HepG2 (cell line): Measurements from ENCODE around the gene EFCAB13. TPM values are rescaled to one million over a fixed set of nuclear protein-coding genes. Genes with fewer than 3 reads are reported as not detected.

ENCODE experiments used
- ATAC-seq: fragments of 200-7000 bp; cut with Tn5 transposase; 3 replicates; pipeline ENCODE4 v1.9.1; 2020; ENCODE audit warnings: mild to moderate bottlenecking, moderate library complexity
- BruUV-seq: library from RNA; stranded (reverse); fragments of 400-500 nt; replicated peaks from 2 replicates; lab custom pipeline; 2021; lab: Mats Ljungman, UMichigan
- CTCF ChIA-PET: fragments of 300-600 bp; formaldehyde crosslinking; extraction: SDS; loops from one replicate; lab custom pipeline; 2021; ENCODE audit warnings: low total read pairs, inconsistent platforms, low intra/inter-chr PET ratio; lab: Yijun Ruan, JAX
- POLR2A ChIA-PET: fragments of 350-600 bp; sonication (Branson Sonifier 250); formaldehyde crosslinking; loops from one replicate; lab custom pipeline; 2020; ENCODE audit warnings: antibody characterized with exemption, inconsistent platforms; lab: Yijun Ruan, JAX
- DNase-seq: peaks from one replicate; pipeline ENCODE4 v3.0.0-alpha.2; 2015; ENCODE audit warnings: low spot score
- FAIRE-seq: peaks from 3 replicates; lab custom pipeline; 2011; peaks lifted over from hg19 to GRCh38; lab: Jason Lieb, UNC
- H2AFZ ChIP-seq: one replicate; pipeline ENCODE4 v1.6.1; 2011; ENCODE audit warnings: low read length, inconsistent platforms
- H3K27ac ChIP-seq: fragments of 300-600 bp; 3 replicates; pipeline ENCODE4 v1.8.0; 2011; ENCODE audit warnings: mixed run types, mild to moderate bottlenecking, mixed read lengths, low read length, inconsistent platforms; ENCODE audit not compliant: insufficient read depth; ENCODE audit errors: extremely low read length
- H3K27me3 ChIP-seq, 2 experiments: fragments of 200-600 bp in 1 of 2; 2 replicates in 1 of 2; 3 replicates in 1 of 2; pipeline versions ENCODE4 v1.6.0 to v1.8.0; 2011; ENCODE audit warnings: low read length in 2 of 2, mild to moderate bottlenecking in 2 of 2, moderate library complexity in 2 of 2, inconsistent platforms in 1 of 2; ENCODE audit not compliant: insufficient read depth in 2 of 2, control insufficient read depth in 1 of 2
- H3K36me3 ChIP-seq, 2 experiments: fragments of 200-600 bp in 1 of 2; replicated peaks in 1 of 2; 2 replicates in 1 of 2; 3 replicates in 1 of 2; pipeline versions ENCODE4 v1.5.1 to v1.8.0; 2011; ENCODE audit warnings: low read length in 2 of 2, inconsistent platforms in 1 of 2; ENCODE audit not compliant: insufficient read depth in 2 of 2, control insufficient read depth in 1 of 2
- H3K4me1 ChIP-seq: 2 replicates; pipeline ENCODE4 v1.5.1; 2012; ENCODE audit warnings: low read length, inconsistent platforms; ENCODE audit not compliant: insufficient read depth
- H3K4me2 ChIP-seq: 2 replicates; pipeline ENCODE4 v1.6.0; 2011; ENCODE audit warnings: low read depth, low read length, inconsistent platforms
- H3K4me3 ChIP-seq, 3 experiments: fragments of 200-600 bp in 1 of 3; sonication (generic), shearing (Covaris generic) in 1 of 3; replicated peaks in 1 of 3; 2 replicates each; pipeline ENCODE4 v1.5.1; 2011 to 2016; ENCODE audit warnings: low read length in 3 of 3, inconsistent platforms in 2 of 3, low read depth in 2 of 3, mild to moderate bottlenecking in 2 of 3, control low read depth in 1 of 3, mixed read lengths in 1 of 3; ENCODE audit not compliant: insufficient read depth in 1 of 3
- H3K79me2 ChIP-seq: one replicate; pipeline ENCODE4 v1.6.1; 2011; ENCODE audit warnings: low read length, inconsistent platforms; ENCODE audit not compliant: insufficient read depth
- H3K9ac ChIP-seq: 2 replicates; pipeline ENCODE4 v1.6.0; 2011; ENCODE audit warnings: mild to moderate bottlenecking, low read depth, low read length, inconsistent platforms; ENCODE audit not compliant: insufficient read depth
- H3K9me3 ChIP-seq: 2 replicates; pipeline ENCODE4 v1.5.1; 2012; ENCODE audit warnings: mild to moderate bottlenecking, low read length
- H4K20me1 ChIP-seq: 2 replicates; pipeline ENCODE4 v1.6.0; 2011; ENCODE audit warnings: inconsistent platforms, mild to moderate bottlenecking, low read length, moderate library complexity; ENCODE audit not compliant: insufficient read depth
- ATF7-NPFF ChIP-seq: sonication (generic); formaldehyde crosslinking; IDR thresholded peaks from 2 replicates; pipeline ENCODE4 v1.8.1; 2023; ENCODE audit warnings: mild to moderate bottlenecking, low read depth, missing genetic modification reagents, moderate library complexity
- CCDC6 ChIP-seq: sonication (generic); formaldehyde crosslinking; IDR thresholded peaks from 2 replicates; pipeline ENCODE4 v1.8.1; 2022; ENCODE audit warnings: mild to moderate bottlenecking, missing genetic modification reagents, moderate library complexity
- FIP1L1 ChIP-seq: fragments of 200-400 bp; formaldehyde crosslinking; IDR thresholded peaks from 2 replicates; pipeline ENCODE4 v1.6.1; 2018; ENCODE audit warnings: low read depth, mild to moderate bottlenecking, low read length, moderate library complexity, borderline replicate concordance; ENCODE audit not compliant: insufficient read depth
- FOXK1 ChIP-seq: sonication (generic); formaldehyde crosslinking; IDR thresholded peaks from 2 replicates; pipeline ENCODE4 v1.4.0; 2020; ENCODE audit warnings: low read depth, missing genetic modification reagents, borderline replicate concordance
- FOXO1 ChIP-seq: sonication (generic); formaldehyde crosslinking; IDR thresholded peaks from 2 replicates; pipeline ENCODE4 v1.4.0; 2020; ENCODE audit warnings: missing genetic modification reagents
- GABPB1 ChIP-seq: IDR thresholded peaks from 2 replicates; pipeline ENCODE4 v1.6.1; 2016; ENCODE audit warnings: mild to moderate bottlenecking, missing genetic modification reagents, moderate library complexity, missing compliant biosample characterization
- GATAD2A ChIP-seq: IDR thresholded peaks from 2 replicates; pipeline ENCODE4 v1.6.1; 2016
- MEIS1 ChIP-seq: sonication (generic); formaldehyde crosslinking; IDR thresholded peaks from 2 replicates; pipeline ENCODE4 v1.9.0; 2021; ENCODE audit warnings: mild to moderate bottlenecking, missing genetic modification reagents, moderate library complexity, borderline replicate concordance
- MTERF4 ChIP-seq: sonication (generic); formaldehyde crosslinking; IDR thresholded peaks from 2 replicates; pipeline ENCODE4 v1.8.0; 2023; ENCODE audit warnings: mild to moderate bottlenecking, missing genetic modification reagents
- NR3C1 ChIP-seq: sonication (generic); formaldehyde crosslinking; IDR thresholded peaks from 2 replicates; pipeline ENCODE4 v1.4.0; 2020; ENCODE audit warnings: missing genetic modification reagents
- SMAD3 ChIP-seq: sonication (generic); formaldehyde crosslinking; IDR thresholded peaks from 2 replicates; pipeline ENCODE4 v1.4.0; 2020; ENCODE audit warnings: missing genetic modification reagents
- SOX5 ChIP-seq: IDR thresholded peaks from 2 replicates; pipeline ENCODE4 v1.6.1; 2016; ENCODE audit warnings: borderline replicate concordance
- STAT6 ChIP-seq: sonication (generic); formaldehyde crosslinking; IDR thresholded peaks from 2 replicates; pipeline ENCODE4 v1.4.0; 2020; ENCODE audit warnings: missing genetic modification reagents, mild to moderate bottlenecking, borderline replicate concordance
- SUZ12 ChIP-seq: fragments of 150-350 bp; IDR thresholded peaks from 2 replicates; pipeline ENCODE4 v1.6.1; 2014; ENCODE audit warnings: low read depth, low read length
- TFDP2 ChIP-seq: sonication (generic); formaldehyde crosslinking; IDR thresholded peaks from 2 replicates; pipeline ENCODE4 v1.4.0; 2020; ENCODE audit warnings: missing genetic modification reagents
- ZNF256 ChIP-seq: sonication (generic); formaldehyde crosslinking; conservative IDR thresholded peaks from 2 replicates; pipeline ENCODE4 v1.4.0; 2020; ENCODE audit warnings: missing genetic modification reagents
- ZNF296 ChIP-seq: sonication (generic); formaldehyde crosslinking; conservative IDR thresholded peaks from 2 replicates; pipeline ENCODE4 v1.5.0; 2020; ENCODE audit warnings: mild to moderate bottlenecking, missing genetic modification reagents
- ZNF343 ChIP-seq: sonication (generic); formaldehyde crosslinking; IDR thresholded peaks from 2 replicates; pipeline ENCODE4 v1.4.0; 2020; ENCODE audit warnings: mild to moderate bottlenecking, missing genetic modification reagents
- ZNF740 ChIP-seq: sonication (generic); formaldehyde crosslinking; IDR thresholded peaks from 2 replicates; pipeline ENCODE4 v1.4.0; 2020; ENCODE audit warnings: missing genetic modification reagents
- ZNF761 ChIP-seq: sonication (generic); formaldehyde crosslinking; conservative IDR thresholded peaks from 2 replicates; pipeline ENCODE4 v1.4.0; 2020; ENCODE audit warnings: mild to moderate bottlenecking, missing genetic modification reagents
- WGBS: methylation state at CpG from one replicate; pipeline ENCODE4 v1.1.6; 2017; ENCODE audit warnings: low lambda C conversion rate; 5-methylcytosine and 5-hydroxymethylcytosine counted together
- in situ Hi-C: cut with HindIII; loops from 2 replicates; pipeline ENCODE4 v1.10.0; 2017; ENCODE audit warnings: low pct_unique_long_range_greater_than_20kb; ENCODE audit not compliant: extremely low pct_ligation_motif_present
- intact Hi-C: fragments of 100-400 bp; cut with micrococcal nuclease; formaldehyde crosslinking; loops from one replicate; pipeline ENCODE4 v1.10.0; 2022; ENCODE audit not compliant: unreplicated experiment
- polyA plus RNA-seq, 8 experiments: library from polyadenylated mRNA; depleted of rRNA in 3 of 8; stranded (reverse) in 7 of 8; unstranded in 1 of 8; fragments of >200 nt; fragmentation: Illumina TruSeq in 4 of 8; extraction: Trizol in 4 of 8; gene quantifications; 2 replicates each; pipeline versions ENCODE4 v1.2.1 to v1.2.3, GENCODE V29; 2011 to 2016; ENCODE audit warnings: low read depth in 4 of 8, missing spikeins in 1 of 8, mixed read lengths in 1 of 8; ENCODE audit not compliant: insufficient read depth in 1 of 8
- total RNA-seq, 5 experiments: library from RNA; depleted of rRNA; stranded (reverse); fragments of >200 nt; fragmentation: Illumina TruSeq; extraction: Trizol; gene quantifications; 2 replicates each; pipeline ENCODE4 v1.2.3, GENCODE V29; 2016; ENCODE audit warnings: low read depth in 1 of 5

The EFCAB13 gene
- total and polyA plus RNA-seq, 2 of the 13 experiments (the other 11 are each of a cell fraction or from before 2014, with no cell fraction given): 0.22 to 0.71 TPM

- no peak overlapping the region for H3K4me2 ChIP-seq
- intact Hi-C loops: no loop called here
Observed at GRCh38 chr17:47325176-47325575, 1.4 kb downstream of the EFCAB13 start.

More at GRCh38 chr17:47325176-47325575, 1.4 kb downstream of the EFCAB13 start:
- no peaks in the 10 kb centered on the region for H3K79me2 ChIP-seq
- no peaks in the 10 kb centered on the region for H3K27me3 ChIP-seq
- TF ChIP-seq FOXO1 (CRISPR knock-in tag) (no peak), MTERF4 (CRISPR knock-in tag) (no peak), MEIS1 (no peak), ZNF740 (CRISPR knock-in tag) (no peak), GABPB1 (no peak), ATF7-NPFF (no peak), ZNF343 (CRISPR knock-in tag) (no peak), TFDP2 (no peak), ZNF761 (no peak), CCDC6 (CRISPR knock-in tag) (no peak), FIP1L1 (no peak), GATAD2A (CRISPR knock-in tag) (no peak), ZNF296 (CRISPR knock-in tag) (no peak), SMAD3 (CRISPR knock-in tag) (no peak), FOXK1 (CRISPR knock-in tag) (no peak), NR3C1 (no peak), STAT6 (no peak), ZNF256 (no peak), SUZ12 (no peak), SOX5 (CRISPR knock-in tag) (no peak)
- no peak for DNase-seq
- H3K9ac ChIP-seq: no peak overlapping the region
- no peak overlapping the region for H2AFZ ChIP-seq
- FAIRE-seq: no peak
- ChIA-PET POLR2A (no interaction called here), CTCF (no interaction called here)
- H3K27ac ChIP-seq: no peak overlapping the region
- in situ Hi-C loops: no loop called here
- H3K36me3 ChIP-seq: no peaks in the 10 kb centered on the region
- no peaks in the 10 kb centered on the region for H4K20me1 ChIP-seq
- no TSS peak for BruUV-seq
- no peak overlapping the region for H3K4me3 ChIP-seq
- peaks cover 30% of the 10 kb centered on the region for H3K4me1 ChIP-seq
- no peak for ATAC-seq
- H3K9me3 ChIP-seq: peaks cover 6% of the 10 kb centered on the region; the same call in 1 of the 2 replicates
- WGBS: 90% methylated on average over 1 of the region's 1 CpG
